NCI-H1417 (cell line): Measurements from ENCODE around the gene PHF3.

Source experiments
- DNase-seq, 3 experiments: peaks; one replicate each; lab custom pipeline; 2025; lab: John Stamatoyannopoulos, UW

PHF3 gene

GRCh38 chr6:63649269-63649668 is 13.7 kb downstream of the PHF3 start:
- DNase-seq, result no peak

GRCh38 chr6:63649847-63650265 is 14.3 kb downstream of the PHF3 start:
- no peak for DNase-seq

GRCh38 chr6:63652980-63653379 is 17.4 kb downstream of the PHF3 start:
- DNase-seq, result no peak

GRCh38 chr6:63660757-63661156 is 25.2 kb downstream of the PHF3 start:
- no peak for DNase-seq

- DNase-seq, result no peak
Measured at GRCh38 chr6:63661769-63662168, 26.2 kb downstream of the PHF3 start.

GRCh38 chr6:63663147-63663955 is 27.7 kb downstream of the PHF3 start:
- no peak for DNase-seq

- DNase-seq, result no peak
Measured at GRCh38 chr6:63663956-63664281, 28.3 kb downstream of the PHF3 start.

GRCh38 chr6:63671098-63671754 is 35.6 kb downstream of the PHF3 start:
- no peak for DNase-seq

- DNase-seq, result no peak
Measured at GRCh38 chr6:63672582-63673129, 37.1 kb downstream of the PHF3 start.

- DNase-seq, result no peak
Measured at GRCh38 chr6:63673692-63674091, 38.1 kb downstream of the PHF3 start.

- DNase-seq, result no peak
Measured at GRCh38 chr6:63674635-63675034, 39.0 kb downstream of the PHF3 start.

GRCh38 chr6:63675138-63675537 is 39.5 kb downstream of the PHF3 start:
- no peak for DNase-seq

GRCh38 chr6:63676412-63677114 is 41.0 kb downstream of the PHF3 start:
- no peak for DNase-seq

GRCh38 chr6:63677282-63677681 is 41.7 kb downstream of the PHF3 start:
- DNase-seq, result no peak

- no peak for DNase-seq
Measured at GRCh38 chr6:63683071-63683603, 47.5 kb downstream of the PHF3 start.

- no peak for DNase-seq
Measured at GRCh38 chr6:63685446-63686379, 50.1 kb downstream of the PHF3 start.

- DNase-seq, result no peak
Measured at GRCh38 chr6:63689421-63689820, 53.8 kb downstream of the PHF3 start.

GRCh38 chr6:63690221-63690620 is 54.6 kb downstream of the PHF3 start:
- no peak for DNase-seq

GRCh38 chr6:63705707-63706106 is 70.1 kb downstream of the PHF3 start:
- DNase-seq, result no peak

- DNase-seq, result no peak
Measured at GRCh38 chr6:63706630-63707029, 71.0 kb downstream of the PHF3 start.

GRCh38 chr6:63708631-63709030 is 73.0 kb downstream of the PHF3 start:
- no peak for DNase-seq
